Naive B cell (primary cell): ENCODE measurements around the gene FILIP1. TPM values are rescaled to one million over a fixed set of nuclear protein-coding genes. Genes with fewer than 3 reads are reported as not detected.

ENCODE experiments used
- ATAC-seq, 2 donors: fragments of 150-1000 bp; cut with Tn5 transposase; 2 replicates each; pipeline ENCODE4 v1.10.0; 2021; ENCODE audit warnings: low read depth in 2 of 2, mild to moderate bottlenecking in 2 of 2, moderate library complexity in 2 of 2
- DNase-seq: peaks from one replicate; pipeline ENCODE4 v3.0.0; 2022
- H3K27ac Mint-ChIP-seq, 6 donors: one replicate each; pipeline ENCODE4 v1.8.0; 2020 to 2022; ENCODE audit warnings: mild to moderate bottlenecking in 6 of 6, mixed read lengths in 6 of 6, moderate library complexity in 5 of 6, inconsistent platforms in 2 of 6
- H3K27me3 Mint-ChIP-seq, 3 donors: one replicate each; pipeline ENCODE4 v1.8.0; 2021 to 2022; ENCODE audit warnings: mixed read lengths in 3 of 3, mild to moderate bottlenecking in 1 of 3
- H3K36me3 Mint-ChIP-seq, 2 donors: one replicate each; pipeline ENCODE4 v1.8.0; 2020 to 2022; ENCODE audit warnings: mixed read lengths in 2 of 2, inconsistent platforms in 1 of 2, mild to moderate bottlenecking in 1 of 2
- H3K4me1 Mint-ChIP-seq, 3 donors: one replicate each; pipeline ENCODE4 v1.8.0; 2020 to 2022; ENCODE audit warnings: mixed read lengths in 3 of 3, inconsistent platforms in 1 of 3, mild to moderate bottlenecking in 1 of 3, moderate library complexity in 1 of 3
- H3K4me3 Mint-ChIP-seq, 8 donors: one replicate each; pipeline ENCODE4 v1.8.0; 2020 to 2022; ENCODE audit warnings: mild to moderate bottlenecking in 8 of 8, mixed read lengths in 8 of 8, moderate library complexity in 8 of 8, inconsistent platforms in 2 of 8
- H3K9me3 Mint-ChIP-seq, 7 donors: one replicate each; pipeline ENCODE4 v1.8.0; 2020 to 2022; ENCODE audit warnings: mixed read lengths in 7 of 7, mild to moderate bottlenecking in 5 of 7, inconsistent platforms in 2 of 7, moderate library complexity in 1 of 7
- polyA plus RNA-seq, 6 donors: library from polyadenylated mRNA; unstranded; fragments of 300-500 nt; fragmentation: Illumina TruSeq; gene quantifications; one replicate each; pipeline ENCODE4 v1.2.3, GENCODE V29; 2021; ENCODE audit warnings: low read depth in 6 of 6

FILIP1 gene
- polyA plus RNA-seq, 6 donors from 2014 or later, result not detected

DNA sequence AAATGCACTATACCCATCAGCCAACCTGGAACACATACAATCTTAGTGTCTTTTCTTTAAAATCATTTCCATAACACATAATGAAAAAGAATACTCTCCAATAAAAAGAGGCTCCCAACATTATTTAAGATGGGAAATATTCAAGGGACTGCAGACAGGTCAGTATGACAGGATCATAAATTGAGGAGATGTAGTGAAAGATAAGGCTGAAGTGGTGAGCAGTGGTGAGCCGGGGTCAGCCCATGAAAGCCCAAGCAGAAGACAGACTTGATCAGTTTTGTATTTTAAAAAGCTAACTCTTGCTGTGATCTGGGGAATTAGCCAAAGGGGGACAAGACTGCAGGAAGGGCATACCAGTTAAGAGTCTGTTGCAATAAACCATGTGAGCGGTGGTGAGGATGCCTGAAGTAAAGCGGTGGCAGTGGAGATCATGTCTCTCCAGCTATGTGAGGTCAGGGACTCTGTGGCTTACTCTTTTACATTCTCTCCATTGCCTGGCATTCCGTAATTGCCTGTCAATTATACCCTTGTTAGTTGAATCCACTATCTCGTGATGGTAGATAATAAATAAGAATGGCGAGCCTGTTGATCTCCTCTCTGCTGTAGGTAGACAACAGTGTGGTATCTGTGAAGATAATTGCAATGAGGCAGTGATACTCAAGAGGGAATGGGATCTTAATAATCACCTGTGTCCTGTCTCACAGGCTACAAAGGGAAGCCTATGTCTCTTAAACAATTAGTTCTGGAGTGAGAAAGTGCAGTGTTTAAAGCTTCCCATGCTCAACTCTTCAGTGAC lies 97.4 kb downstream of the FILIP1 start:
- ATAC-seq, result no peak
- Mint-ChIP-seq H3K4me1 (no peaks in the 10 kb centered on the region), H3K4me3 (no peak overlapping the region), H3K9me3 (no peaks in the 10 kb centered on the region), H3K27me3 (peaks cover 0 to 15% (median 0%) of the 10 kb centered on the region in 3 donors), H3K36me3 (no peaks in the 10 kb centered on the region), H3K27ac (no peak overlapping the region)
- DNase-seq, result no peak

DNA sequence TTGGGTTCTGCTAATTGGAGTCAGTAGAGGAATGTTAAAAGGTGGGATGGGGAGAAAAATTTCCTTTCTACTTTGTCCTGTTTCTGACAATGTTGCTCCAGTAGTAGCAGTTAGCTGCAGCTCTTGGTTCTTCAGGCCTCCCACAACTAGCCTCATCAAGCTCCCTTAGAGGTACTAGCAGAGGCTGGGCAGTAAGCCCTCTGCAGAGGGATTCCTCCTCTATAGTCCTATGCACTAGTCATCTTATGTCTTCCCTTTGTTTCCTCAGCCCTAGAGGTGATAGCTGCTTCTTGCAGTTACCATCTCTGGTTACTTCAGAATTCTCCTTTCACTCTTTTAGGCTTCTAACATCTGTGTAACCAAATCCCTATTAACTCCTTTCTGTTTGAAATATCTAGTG lies 99.8 kb downstream of the FILIP1 start:
- H3K27me3 Mint-ChIP-seq, result peaks cover 0 to 11% (median 0%) of the 10 kb centered on the region in 3 donors
- no peaks in the 10 kb centered on the region for H3K4me1 Mint-ChIP-seq
- ATAC-seq (no peak), DNase-seq (no peak)
- H3K9me3 Mint-ChIP-seq, result peaks cover 0 to 2% (median 0%) of the 10 kb centered on the region in 7 donors
- H3K4me3 Mint-ChIP-seq, result no peak overlapping the region
- no peaks in the 10 kb centered on the region for H3K36me3 Mint-ChIP-seq
- no peak overlapping the region for H3K27ac Mint-ChIP-seq

DNA sequence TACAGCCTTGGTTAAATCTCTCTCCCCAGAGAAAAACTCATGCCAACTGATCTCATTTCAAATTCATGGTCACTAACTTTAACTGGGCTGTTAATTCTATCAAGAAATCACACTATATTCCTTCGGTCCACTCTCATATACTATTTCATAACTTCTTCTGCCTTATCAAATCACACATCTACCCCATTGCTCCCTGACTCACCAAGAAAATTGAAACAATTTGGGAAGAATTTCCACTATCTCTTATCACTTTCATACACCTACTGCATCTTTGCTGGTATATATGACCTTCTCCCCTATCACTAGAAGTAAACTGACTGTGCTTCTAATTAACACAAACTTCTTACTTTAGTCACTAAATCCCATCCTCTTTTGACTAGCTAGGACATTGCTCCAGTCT lies 102.3 kb downstream of the FILIP1 start:
- H3K36me3 Mint-ChIP-seq, result no peaks in the 10 kb centered on the region
- DNase-seq (no peak), ATAC-seq (no peak)
- H3K27me3 Mint-ChIP-seq, result peaks cover 0 to 11% (median 0%) of the 10 kb centered on the region in 3 donors
- H3K9me3 Mint-ChIP-seq, result peaks cover 0 to 7% (median 0%) of the 10 kb centered on the region in 7 donors
- H3K4me3 Mint-ChIP-seq, result no peak overlapping the region
- H3K27ac Mint-ChIP-seq, result no peak overlapping the region
- H3K4me1 Mint-ChIP-seq, result no peaks in the 10 kb centered on the region

DNA sequence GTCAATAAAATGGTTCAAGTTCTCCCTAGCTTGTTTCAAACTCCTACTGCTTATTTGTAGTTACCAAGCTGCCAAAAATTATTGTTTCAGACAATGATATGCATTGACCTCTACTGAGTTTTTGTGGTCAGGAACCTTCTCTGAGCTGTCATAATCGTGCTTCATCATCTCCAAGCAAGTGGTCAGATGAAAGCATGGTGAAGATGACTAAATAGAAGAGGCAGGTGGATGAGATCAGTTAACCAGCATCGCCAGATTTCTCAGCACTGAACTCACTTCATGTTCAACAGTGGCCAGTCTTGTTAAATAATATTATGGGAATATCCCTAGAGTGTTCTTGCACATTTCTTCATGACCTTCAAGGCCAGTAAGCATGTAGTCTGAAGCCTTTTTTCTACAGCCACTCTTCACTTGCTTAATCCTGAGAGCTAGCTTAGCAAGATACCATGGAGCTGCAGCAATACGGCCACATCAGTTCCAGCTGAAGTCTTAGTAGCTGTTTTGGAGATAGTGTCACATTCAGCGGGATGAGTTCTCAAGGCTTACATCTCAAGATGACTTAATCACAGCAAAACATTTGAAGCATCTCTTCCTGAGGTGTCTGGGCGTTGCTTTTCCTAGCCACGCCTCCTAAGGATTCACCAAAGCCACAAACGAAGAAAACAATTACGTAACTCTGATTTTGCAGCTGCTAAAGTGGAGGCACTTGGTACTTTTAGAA lies 107.4 kb downstream of the FILIP1 start:
- no peaks in the 10 kb centered on the region for H3K4me1 Mint-ChIP-seq
- H3K27ac Mint-ChIP-seq, result no peak overlapping the region
- H3K4me3 Mint-ChIP-seq, result no peak overlapping the region
- peaks cover 0 to 5% (median 0%) of the 10 kb centered on the region in 3 donors for H3K27me3 Mint-ChIP-seq
- no peak for DNase-seq
- peaks cover 0 to 7% (median 0%) of the 10 kb centered on the region in 7 donors for H3K9me3 Mint-ChIP-seq
- ATAC-seq, result no peak
- H3K36me3 Mint-ChIP-seq, result no peaks in the 10 kb centered on the region

GRCh38 chr6:75384116-75384515 lies 109.5 kb downstream of the FILIP1 start:
- Mint-ChIP-seq H3K36me3 (no peaks in the 10 kb centered on the region), H3K4me3 (no peak overlapping the region), H3K4me1 (no peaks in the 10 kb centered on the region), H3K27ac (no peak overlapping the region), H3K9me3 (peaks cover 0 to 7% (median 0%) of the 10 kb centered on the region in 7 donors), H3K27me3 (peaks cover 0 to 12% (median 0%) of the 10 kb centered on the region in 3 donors)
- no peak for ATAC-seq
- no peak for DNase-seq

- no peaks in the 10 kb centered on the region for H3K4me1 Mint-ChIP-seq
- H3K36me3 Mint-ChIP-seq, result no peaks in the 10 kb centered on the region
- H3K9me3 Mint-ChIP-seq, result peaks cover 0 to 3% (median 0%) of the 10 kb centered on the region in 7 donors
- no peak overlapping the region for H3K4me3 Mint-ChIP-seq
- DNase-seq, result no peak
- no peak for ATAC-seq
- H3K27ac Mint-ChIP-seq, result no peak overlapping the region
- peaks cover 0 to 12% (median 0%) of the 10 kb centered on the region in 3 donors for H3K27me3 Mint-ChIP-seq
Measured at GRCh38 chr6:75382634-75382900, 111.0 kb downstream of the FILIP1 start.

DNA sequence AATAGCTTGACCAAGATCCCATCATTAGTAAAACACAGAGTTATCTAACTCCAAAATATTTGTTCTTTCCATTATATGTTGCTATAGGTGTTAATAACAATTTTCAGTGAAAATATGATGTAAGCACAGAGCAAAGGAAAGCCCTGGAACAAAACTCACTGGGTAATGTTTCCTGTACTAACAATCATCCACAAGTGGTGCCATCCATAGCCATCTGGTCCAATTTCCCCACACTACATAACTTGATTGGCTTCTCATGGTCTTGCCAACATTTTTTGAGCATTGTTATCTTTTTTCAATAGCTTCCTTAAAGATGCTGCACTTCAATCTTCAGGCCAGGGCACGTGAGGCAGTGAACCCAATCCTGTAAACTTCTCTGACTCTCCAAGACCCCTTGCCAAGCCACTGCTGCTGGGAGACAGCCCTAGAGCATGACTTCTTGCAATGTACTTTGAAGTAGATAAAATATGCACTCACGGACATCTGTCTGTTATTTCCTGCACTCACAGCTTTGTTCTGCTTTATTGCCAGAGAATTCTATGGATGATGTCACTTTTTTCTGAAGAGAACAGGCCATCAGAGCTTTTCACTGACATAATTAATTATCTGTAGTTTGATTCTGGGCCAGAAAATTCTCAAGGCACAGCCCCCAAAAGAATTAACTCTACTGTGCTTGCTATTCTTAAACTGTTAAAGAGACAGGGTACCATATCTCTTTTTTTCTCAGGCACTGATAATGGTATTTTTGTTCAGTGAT lies 111.5 kb downstream of the FILIP1 start:
- H3K27me3 Mint-ChIP-seq, result peaks cover 0 to 12% (median 0%) of the 10 kb centered on the region in 3 donors
- no peaks in the 10 kb centered on the region for H3K4me1 Mint-ChIP-seq
- H3K9me3 Mint-ChIP-seq, result peaks cover 0 to 2% (median 0%) of the 10 kb centered on the region in 7 donors
- no peak overlapping the region for H3K27ac Mint-ChIP-seq
- ATAC-seq (no peak), DNase-seq (no peak)
- H3K36me3 Mint-ChIP-seq, result no peaks in the 10 kb centered on the region
- no peak overlapping the region for H3K4me3 Mint-ChIP-seq

DNA sequence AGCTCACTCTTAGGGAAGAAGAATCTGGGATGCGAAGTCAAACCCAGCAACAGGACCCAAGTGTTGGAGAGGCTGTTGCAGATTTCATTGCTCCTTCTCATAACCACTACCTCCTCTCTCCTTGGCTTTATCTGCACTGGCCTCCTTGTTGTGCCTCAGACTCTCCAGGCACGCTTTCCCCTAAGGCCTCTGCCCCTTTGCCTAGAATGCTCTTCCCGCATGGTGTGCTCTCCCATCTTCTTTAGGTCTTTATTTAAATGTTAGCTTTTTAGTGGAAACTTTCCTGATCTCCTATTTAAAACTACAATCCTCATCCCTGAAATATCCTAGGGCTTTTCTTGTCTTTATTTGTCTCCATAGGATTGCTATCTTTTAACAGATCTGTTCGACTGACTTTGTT lies 114.1 kb downstream of the FILIP1 start:
- peaks cover 5 to 18% (median 9%) of the 10 kb centered on the region in 3 donors for H3K27me3 Mint-ChIP-seq
- no peaks in the 10 kb centered on the region for H3K36me3 Mint-ChIP-seq
- no peak overlapping the region for H3K27ac Mint-ChIP-seq
- DNase-seq (no peak), ATAC-seq (no peak)
- H3K4me1 Mint-ChIP-seq, result no peaks in the 10 kb centered on the region
- H3K9me3 Mint-ChIP-seq, result peaks cover 0 to 4% (median 0%) of the 10 kb centered on the region in 7 donors
- H3K4me3 Mint-ChIP-seq, result no peak overlapping the region

- H3K9me3 Mint-ChIP-seq, result peaks cover 0 to 5% (median 1%) of the 10 kb centered on the region in 7 donors
- H3K4me3 Mint-ChIP-seq, result no peak overlapping the region
- no peaks in the 10 kb centered on the region for H3K4me1 Mint-ChIP-seq
- H3K27me3 Mint-ChIP-seq, result peaks cover 5 to 18% (median 10%) of the 10 kb centered on the region in 3 donors
- ATAC-seq (no peak), DNase-seq (no peak)
- no peaks in the 10 kb centered on the region for H3K36me3 Mint-ChIP-seq
- H3K27ac Mint-ChIP-seq, result no peak overlapping the region
Measured at GRCh38 chr6:75378101-75378500, 115.5 kb downstream of the FILIP1 start.

DNA sequence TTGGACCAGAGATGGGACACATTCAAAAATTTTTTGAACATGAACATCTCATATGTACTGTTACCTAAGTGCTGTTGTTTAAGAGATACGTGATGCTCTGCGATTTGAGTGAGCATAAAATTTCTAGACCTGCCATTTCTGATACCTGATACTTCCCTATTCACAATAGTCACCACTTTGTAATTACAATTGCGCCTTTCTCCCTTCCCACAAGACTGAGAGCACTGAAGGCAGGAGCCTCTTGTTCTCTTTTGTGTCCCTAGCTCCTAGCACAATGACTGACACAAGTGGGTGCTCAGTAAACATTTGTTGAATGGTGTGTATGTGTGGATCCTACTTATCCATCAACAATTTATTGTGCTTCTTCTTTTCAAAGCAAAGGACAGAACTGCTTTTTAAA lies 116.2 kb downstream of the FILIP1 start:
- no peaks in the 10 kb centered on the region for H3K36me3 Mint-ChIP-seq
- H3K4me3 Mint-ChIP-seq, result no peak overlapping the region
- ATAC-seq, result no peak
- no peak for DNase-seq
- peaks cover 5 to 18% (median 10%) of the 10 kb centered on the region in 3 donors for H3K27me3 Mint-ChIP-seq
- H3K9me3 Mint-ChIP-seq, result peaks cover 0 to 9% (median 6%) of the 10 kb centered on the region in 7 donors
- H3K27ac Mint-ChIP-seq, result no peak overlapping the region
- no peaks in the 10 kb centered on the region for H3K4me1 Mint-ChIP-seq

- Mint-ChIP-seq H3K4me3 (peak overlapping the region in 1 of 8 donors; percentile 63), H3K4me1 (no peaks in the 10 kb centered on the region), H3K36me3 (no peaks in the 10 kb centered on the region), H3K9me3 (peaks cover 1 to 12% (median 8%) of the 10 kb centered on the region in 7 donors), H3K27ac (no peak overlapping the region), H3K27me3 (peaks cover 5 to 13% (median 10%) of the 10 kb centered on the region in 3 donors)
- DNase-seq, result no peak
- ATAC-seq, result no peak
Measured at GRCh38 chr6:75376347-75377024, 117.1 kb downstream of the FILIP1 start.

DNA sequence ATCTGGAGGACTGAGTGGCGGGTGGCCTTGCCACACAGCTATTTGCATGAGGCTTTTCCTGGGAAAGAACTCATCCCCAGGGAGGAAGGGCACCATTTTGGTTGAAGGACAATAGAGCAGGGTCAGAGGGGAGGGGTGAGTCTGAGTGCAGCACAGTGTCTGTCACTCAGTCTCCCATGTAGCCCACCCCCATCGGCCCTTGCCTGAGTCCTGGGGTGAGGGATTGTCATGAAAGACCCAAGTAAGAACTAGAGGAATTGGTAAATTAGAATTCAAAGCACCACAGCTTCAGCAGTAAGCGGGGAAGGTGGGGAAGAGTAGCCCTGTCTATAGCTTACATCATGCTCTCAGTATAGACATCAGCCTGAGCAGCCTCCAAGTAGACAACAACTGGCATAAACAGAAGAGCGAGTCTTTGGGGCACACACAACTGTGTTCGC lies 118.6 kb downstream of the FILIP1 start:
- no peak for ATAC-seq
- no peak overlapping the region for H3K4me3 Mint-ChIP-seq
- H3K4me1 Mint-ChIP-seq, result no peaks in the 10 kb centered on the region
- peaks cover 5 to 12% (median 10%) of the 10 kb centered on the region in 3 donors for H3K27me3 Mint-ChIP-seq
- H3K9me3 Mint-ChIP-seq, result peaks cover 1 to 12% (median 8%) of the 10 kb centered on the region in 7 donors
- no peaks in the 10 kb centered on the region for H3K36me3 Mint-ChIP-seq
- no peak for DNase-seq
- no peak overlapping the region for H3K27ac Mint-ChIP-seq

- ATAC-seq, result no peak
- no peak overlapping the region for H3K27ac Mint-ChIP-seq
- H3K36me3 Mint-ChIP-seq, result no peaks in the 10 kb centered on the region
- peaks cover 5 to 10% (median 6%) of the 10 kb centered on the region in 3 donors for H3K27me3 Mint-ChIP-seq
- H3K4me1 Mint-ChIP-seq, result no peaks in the 10 kb centered on the region
- H3K4me3 Mint-ChIP-seq, result no peak overlapping the region
- H3K9me3 Mint-ChIP-seq, result peaks cover 1 to 12% (median 8%) of the 10 kb centered on the region in 7 donors
- DNase-seq, result no peak
Measured at GRCh38 chr6:75372884-75373283, 120.7 kb downstream of the FILIP1 start.
